Transverse colon (tissue), 4 donors: ENCODE results near the gene NT5DC4.

ENCODE experiments used
- CTCF ChIP-seq, 5 experiments: fragments of 200-600 bp in 3 of 5; fragments of 450-650 bp in 2 of 5; sonication (generic) in 3 of 5; IDR thresholded peaks; 1 replicate in 2 of 5; 2 replicates in 3 of 5; pipeline ENCODE4 v1.5.1; 2016 to 2017; ENCODE audit warnings: antibody characterized with exemption in 5 of 5, inconsistent platforms in 3 of 5, mild to moderate bottlenecking in 2 of 5, moderate library complexity in 1 of 5
- POLR2A ChIP-seq: fragments of 450-650 bp; IDR thresholded peaks from one replicate; pipeline ENCODE4 v1.6.1; 2016; ENCODE audit warnings: antibody characterized with exemption, mild to moderate bottlenecking, moderate library complexity
- POLR2AphosphoS5 ChIP-seq, 3 donors: sonication (generic); formaldehyde crosslinking; IDR thresholded peaks; one replicate each; pipeline ENCODE4 v1.6.1; 2016; ENCODE audit warnings: antibody characterized with exemption in 3 of 3

GRCh38 chr2:112706170-112706664, 14.6 kb upstream of the NT5DC4 start:
- no peak for TF ChIP-seq CTCF (IDR thresholded peaks at IDR 0.05)
- TF ChIP-seq POLR2A = no peak
- TF ChIP-seq POLR2AphosphoS5 (IDR thresholded peaks at IDR 0.05) = no peak
